Measurements from ENCODE around the gene ZNF669.
"Not testable (repeated sequence)": the region's sequence is repeated elsewhere in the genome, so short reads cannot be mapped to it uniquely, and the experiment has no call there.

ZNF669 gene

DNA sequence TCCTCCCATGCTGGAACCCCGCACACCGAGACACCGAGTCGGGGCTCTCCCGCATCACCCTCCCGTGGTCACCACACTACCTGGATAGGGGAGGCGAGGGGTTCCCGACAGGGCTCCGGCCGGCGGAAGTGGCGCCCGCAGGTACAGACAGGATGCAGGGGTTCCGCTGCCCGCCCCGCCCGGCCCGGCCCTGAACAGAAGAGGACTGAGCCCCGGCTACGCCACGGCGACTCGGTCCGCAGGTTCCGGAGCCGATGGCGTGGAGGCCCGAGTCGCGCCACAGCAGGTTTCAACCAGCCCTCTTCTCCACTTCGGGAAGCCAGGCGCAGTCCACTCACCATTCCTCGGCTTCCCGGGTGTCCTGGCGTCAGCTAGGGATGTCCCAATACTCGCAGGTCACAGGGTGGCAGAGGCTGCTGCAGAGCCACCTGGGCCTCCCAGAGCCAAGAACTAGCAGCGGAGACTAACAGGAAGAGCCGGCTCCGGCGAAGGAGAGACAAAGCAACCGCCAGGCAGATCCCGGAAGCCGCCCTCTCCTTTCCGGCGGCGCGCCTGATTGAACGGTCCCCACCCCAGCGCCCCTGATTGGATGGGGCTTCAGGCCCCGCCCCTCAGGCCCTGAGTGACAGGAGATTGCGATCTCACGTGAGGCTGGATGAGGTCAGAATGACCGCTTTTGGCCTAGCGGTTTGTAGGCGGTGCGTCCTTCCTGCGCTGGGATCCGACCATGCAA lies at the start of gene ZNF669:
TSS of gene ZNF669 (minus strand) at position 498 of the 733 bp plus-strand sequence. CDS start at position 341, 157 bp downstream.
- TF ChIP-seq, protein P1, sequence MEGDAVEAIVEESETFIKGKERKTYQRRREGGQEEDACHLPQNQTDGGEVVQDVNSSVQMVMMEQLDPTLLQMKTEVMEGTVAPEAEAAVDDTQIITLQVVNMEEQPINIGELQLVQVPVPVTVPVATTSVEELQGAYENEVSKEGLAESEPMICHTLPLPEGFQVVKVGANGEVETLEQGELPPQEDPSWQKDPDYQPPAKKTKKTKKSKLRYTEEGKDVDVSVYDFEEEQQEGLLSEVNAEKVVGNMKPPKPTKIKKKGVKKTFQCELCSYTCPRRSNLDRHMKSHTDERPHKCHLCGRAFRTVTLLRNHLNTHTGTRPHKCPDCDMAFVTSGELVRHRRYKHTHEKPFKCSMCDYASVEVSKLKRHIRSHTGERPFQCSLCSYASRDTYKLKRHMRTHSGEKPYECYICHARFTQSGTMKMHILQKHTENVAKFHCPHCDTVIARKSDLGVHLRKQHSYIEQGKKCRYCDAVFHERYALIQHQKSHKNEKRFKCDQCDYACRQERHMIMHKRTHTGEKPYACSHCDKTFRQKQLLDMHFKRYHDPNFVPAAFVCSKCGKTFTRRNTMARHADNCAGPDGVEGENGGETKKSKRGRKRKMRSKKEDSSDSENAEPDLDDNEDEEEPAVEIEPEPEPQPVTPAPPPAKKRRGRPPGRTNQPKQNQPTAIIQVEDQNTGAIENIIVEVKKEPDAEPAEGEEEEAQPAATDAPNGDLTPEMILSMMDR (IDR thresholded peaks at IDR 0.05; ENCODE audit: insufficient read depth, low read length, missing control alignments) = no peak
- ChIA-PET POLR2A (interaction anchor here (0.6 kb wide), 2 partner anchors 26 to 226 kb away, joined by 3 read pairs; partner anchors contain the start of gene ZNF670), CTCF (interaction anchor here (1.6 kb wide), 1 partner anchor 26 kb away, joined by 3 read pairs; the partner anchor contains the start of gene ZNF670)
- H3K4me3 ChIP-seq (ENCODE audit: low read depth, low read length) = peak within 1 kb of the TSS; percentile 92
- DNase-seq (ENCODE audit: low read depth, low spot score) = peak; percentile 72

DNA sequence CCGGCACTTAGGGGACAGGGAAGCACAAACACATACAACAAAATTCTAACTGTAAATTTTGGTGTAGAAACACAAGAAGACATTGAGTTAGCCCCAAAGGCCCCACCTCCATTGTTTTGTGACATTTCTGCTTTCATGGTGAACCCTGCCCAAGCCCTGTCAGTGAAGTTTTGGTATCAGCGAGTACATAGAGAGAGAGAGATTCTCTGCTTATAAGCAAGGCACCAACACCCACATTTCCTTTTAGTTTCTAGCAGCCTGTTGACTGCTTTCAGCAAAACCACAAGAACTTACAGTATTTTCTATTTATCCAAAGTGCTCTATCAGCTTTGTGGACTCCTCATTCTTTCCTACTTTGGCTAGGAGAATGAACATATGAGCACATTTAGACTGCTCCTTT lies 43.6 kb upstream of the ZNF669 start:
- H3K4me3 ChIP-seq (ENCODE audit: low read depth, low read length) = no peak overlapping the region
- no peak for DNase-seq (ENCODE audit: low read depth, low spot score)
- TF ChIP-seq, protein P1 (IDR thresholded peaks at IDR 0.05; ENCODE audit: insufficient read depth, low read length, missing control alignments) = no peak
- POLR2A ChIA-PET = no interaction called here
- CTCF ChIA-PET = no interaction called here

DNA sequence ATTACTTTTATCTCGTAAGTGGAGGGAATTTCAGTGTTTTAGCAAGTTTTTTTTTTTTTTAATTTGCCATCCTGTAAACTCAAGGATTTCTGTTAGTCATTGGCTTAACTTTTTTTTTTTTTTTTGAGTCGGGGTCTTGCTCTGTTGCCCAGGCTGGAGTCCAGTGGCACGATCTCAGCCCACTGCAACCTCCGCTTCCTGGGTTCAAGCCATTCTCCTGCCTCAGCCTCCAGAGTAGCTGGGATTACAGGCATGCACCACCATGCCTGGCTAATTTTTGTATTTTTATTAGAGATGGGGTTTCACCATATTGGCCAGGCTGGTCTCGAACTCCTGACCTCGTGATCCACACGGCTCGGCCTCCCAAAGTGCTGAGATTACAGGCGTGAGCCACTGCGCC lies 43.0 kb upstream of the ZNF669 start:
- CTCF ChIA-PET = interaction anchor here (1.1 kb wide), 1 partner anchor 15 kb away, joined by 4 read pairs; no protein-coding TSS in a partner anchor
- POLR2A ChIA-PET; H3K4me3 ChIP-seq (ENCODE audit: low read depth, low read length); DNase-seq (ENCODE audit: low read depth, low spot score): not testable (repeated sequence)

DNA sequence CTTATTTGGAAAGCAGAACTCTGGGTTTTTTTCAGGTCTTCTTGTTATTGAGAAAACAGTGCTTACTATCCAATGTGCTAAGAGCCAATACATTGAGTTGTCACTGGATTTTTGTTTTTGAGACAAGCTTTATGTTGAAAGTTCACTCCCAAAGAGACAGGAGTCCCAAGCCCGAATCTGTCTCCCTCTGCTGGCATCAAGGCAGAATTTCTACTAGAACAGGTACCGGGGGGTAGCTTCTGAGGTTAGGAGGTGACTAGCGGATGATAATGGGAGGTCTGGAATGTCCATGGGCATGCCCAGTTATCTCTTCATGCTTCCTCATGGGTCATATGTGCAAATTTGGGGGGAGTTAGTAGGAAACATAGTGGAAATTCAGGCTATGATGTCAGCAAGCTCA lies 42.5 kb upstream of the ZNF669 start:
- CTCF ChIA-PET = interaction anchor here (0.6 to 1.1 kb wide), 2 partner anchors 15 to 201 kb away, joined by 3 to 4 read pairs; no protein-coding TSS in a partner anchor
- POLR2A ChIA-PET = no interaction called here
- TF ChIP-seq, protein P1 (IDR thresholded peaks at IDR 0.05; ENCODE audit: insufficient read depth, low read length, missing control alignments) = no peak
- H3K4me3 ChIP-seq (ENCODE audit: low read depth, low read length) = no peak overlapping the region
- DNase-seq (ENCODE audit: low read depth, low spot score) = no peak

DNA sequence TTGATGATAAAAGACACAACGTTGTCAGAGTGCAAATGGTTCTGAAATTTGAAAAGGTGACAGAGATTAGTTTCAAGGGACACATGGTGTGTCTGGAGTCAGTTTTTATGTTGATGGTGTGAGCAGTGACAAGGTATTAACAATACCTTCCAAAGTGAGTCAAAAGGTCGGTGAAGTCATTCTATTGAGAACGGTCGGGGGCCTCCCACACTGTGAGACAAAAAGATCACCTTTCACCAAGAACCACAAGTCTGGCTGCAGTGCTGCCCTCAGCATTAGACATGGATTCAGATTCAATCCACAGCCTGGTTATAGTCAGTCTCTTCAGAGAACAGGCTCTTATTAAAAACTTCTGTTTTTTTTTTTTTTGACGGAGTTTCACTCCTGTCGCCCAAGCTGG lies 41.1 kb upstream of the ZNF669 start:
- POLR2A ChIA-PET = no interaction called here
- CTCF ChIA-PET = no interaction called here
- H3K4me3 ChIP-seq (ENCODE audit: low read depth, low read length) = no peak overlapping the region
- TF ChIP-seq, protein P1 (IDR thresholded peaks at IDR 0.05; ENCODE audit: insufficient read depth, low read length, missing control alignments) = no peak
- no peak for DNase-seq (ENCODE audit: low read depth, low spot score)

DNA sequence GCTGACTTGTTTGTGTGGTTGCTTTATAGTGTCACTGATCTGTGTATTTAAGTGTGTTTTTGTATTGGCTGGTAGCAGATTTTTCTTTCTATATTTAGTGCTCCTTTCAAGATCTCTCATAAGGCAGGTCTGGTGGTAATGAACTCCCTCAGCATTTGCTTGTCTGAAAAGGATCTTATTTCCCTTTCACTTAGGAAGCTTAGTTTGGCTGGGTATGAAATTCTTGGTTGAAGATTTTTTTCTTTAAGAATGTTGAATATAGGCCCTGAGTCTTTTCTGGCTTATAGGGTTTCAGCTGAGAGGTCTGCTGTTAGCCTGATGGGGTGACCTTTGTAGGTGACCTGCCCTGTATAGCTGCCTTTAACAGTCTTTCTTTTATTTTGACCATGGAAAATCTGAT lies 35.4 kb upstream of the ZNF669 start:
- CTCF ChIA-PET; DNase-seq (ENCODE audit: low read depth, low spot score); POLR2A ChIA-PET; H3K4me3 ChIP-seq (ENCODE audit: low read depth, low read length): not testable (repeated sequence)

DNA sequence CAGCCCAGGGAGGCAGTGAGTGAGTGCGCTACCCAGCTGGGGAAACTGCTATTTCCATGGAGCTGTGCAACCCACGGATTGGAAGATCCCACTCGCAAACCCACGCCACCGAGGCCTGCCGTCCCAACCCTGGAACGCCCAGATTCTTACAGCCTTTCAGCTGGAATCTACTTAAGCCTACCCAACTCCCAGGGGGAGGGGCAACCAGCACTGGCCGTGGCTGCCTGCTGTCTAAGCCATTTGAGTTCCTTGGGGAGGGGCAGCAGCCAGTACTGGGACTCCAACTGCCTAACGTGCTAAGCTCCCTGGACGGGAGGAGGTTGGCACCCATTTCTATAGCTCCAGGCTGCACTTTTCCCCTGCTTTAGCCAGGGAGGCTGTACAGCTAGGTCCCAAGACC lies 27.1 kb upstream of the ZNF669 start:
- H3K4me3 ChIP-seq (ENCODE audit: low read depth, low read length) = no peak overlapping the region
- DNase-seq (ENCODE audit: low read depth, low spot score) = no peak
- POLR2A ChIA-PET = no interaction called here
- CTCF ChIA-PET = no interaction called here
- TF ChIP-seq, protein P1 (IDR thresholded peaks at IDR 0.05; ENCODE audit: insufficient read depth, low read length, missing control alignments) = no peak

DNA sequence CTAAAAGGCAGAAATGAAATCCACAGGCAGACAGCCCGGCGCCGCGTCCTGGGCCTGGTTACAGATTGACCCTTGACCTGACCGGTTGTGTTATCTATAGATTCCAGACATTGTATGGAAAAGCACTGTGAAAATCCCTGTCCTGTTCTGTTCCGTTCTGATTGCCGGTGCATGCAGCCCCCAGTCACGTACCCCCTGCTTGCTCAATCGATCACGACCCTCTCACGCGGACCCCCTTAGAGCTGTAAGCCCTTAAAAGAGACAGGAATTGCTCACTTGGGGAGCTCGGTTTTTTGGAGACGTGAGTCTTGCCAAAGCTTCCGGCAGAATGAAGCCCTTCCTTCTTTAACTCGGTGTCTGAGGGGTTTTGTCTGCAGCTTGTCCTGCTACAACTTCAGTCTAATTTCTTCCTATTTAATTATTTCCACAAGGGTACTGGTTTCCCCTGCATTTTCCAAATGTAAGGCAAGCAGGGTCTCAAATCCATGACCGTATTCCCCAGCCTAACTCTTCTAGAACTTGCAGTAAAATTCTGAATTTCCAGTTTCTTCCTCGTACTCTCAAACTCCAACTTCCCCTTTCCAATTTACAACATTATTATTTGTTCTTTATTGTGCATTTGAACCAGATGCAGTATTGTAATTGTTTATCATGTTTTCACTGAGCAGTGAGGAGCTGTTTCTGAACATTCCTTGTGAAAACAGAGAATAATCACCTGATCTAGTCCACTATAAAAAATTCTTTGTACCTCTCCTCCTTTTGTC lies 23.5 kb upstream of the ZNF669 start:
- CTCF ChIA-PET; POLR2A ChIA-PET; DNase-seq (ENCODE audit: low read depth, low spot score): not testable (repeated sequence)
- peak overlapping the region; percentile 38 for H3K4me3 ChIP-seq (ENCODE audit: low read depth, low read length)

DNA sequence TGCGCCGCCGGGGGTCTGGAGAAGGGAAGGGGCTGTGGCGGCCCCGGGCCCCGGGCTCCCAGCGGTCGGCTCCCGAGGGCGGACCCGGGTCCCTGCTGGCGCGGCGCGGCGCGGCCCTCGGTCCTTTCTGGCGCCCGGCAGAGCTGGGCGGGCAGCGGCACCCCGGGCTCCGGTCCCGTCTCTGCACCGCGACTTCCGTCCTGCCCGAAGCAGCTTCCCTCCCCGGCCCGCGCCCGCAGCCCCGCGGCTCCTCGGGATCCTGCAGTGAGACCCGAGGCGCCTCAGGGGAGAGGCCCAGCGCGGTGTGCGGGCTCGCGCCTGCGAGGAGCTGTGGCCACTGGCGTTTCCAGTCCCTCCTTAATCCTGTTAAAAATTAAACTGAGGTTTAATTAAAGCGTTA lies 22.4 kb upstream of the ZNF669 start:
- H3K4me3 ChIP-seq (ENCODE audit: low read depth, low read length); DNase-seq (ENCODE audit: low read depth, low spot score); POLR2A ChIA-PET; CTCF ChIA-PET: not testable (repeated sequence)

DNA sequence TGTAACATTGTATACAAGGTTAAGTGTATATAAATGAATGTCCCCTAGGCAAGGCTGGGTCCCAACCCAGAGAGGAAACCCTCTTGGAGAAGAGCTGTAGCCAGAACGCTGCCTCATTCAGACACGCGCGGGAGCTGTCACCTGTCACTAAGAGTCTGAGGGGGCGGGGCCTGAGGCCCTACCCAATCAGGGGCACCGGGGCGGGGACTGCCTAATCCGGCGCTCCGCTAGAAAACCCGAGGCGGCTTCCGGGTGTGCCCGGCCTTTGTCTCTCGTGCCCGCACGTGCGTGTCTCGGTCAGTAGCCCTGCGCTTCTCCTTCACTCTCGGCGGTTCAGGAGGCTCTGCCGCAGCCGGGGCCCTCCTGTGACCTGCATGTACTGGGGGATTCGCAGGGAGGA lies 22.0 kb upstream of the ZNF669 start:
- DNase-seq (ENCODE audit: low read depth, low spot score); H3K4me3 ChIP-seq (ENCODE audit: low read depth, low read length); CTCF ChIA-PET; POLR2A ChIA-PET: not testable (repeated sequence)

All from AG04449 (cell line).